ENCODE data around the gene CEP85. TPM values are rescaled to one million over a fixed set of nuclear protein-coding genes. Genes with fewer than 3 reads are reported as not detected.
A peak's percentile ranks its signal among the peaks of the same experiment; 100 is the strongest.

CEP85 gene
- total RNA-seq, 4 donors from 2014 or later, result 8.6 to 73.8 (median 13.6) TPM

DNA sequence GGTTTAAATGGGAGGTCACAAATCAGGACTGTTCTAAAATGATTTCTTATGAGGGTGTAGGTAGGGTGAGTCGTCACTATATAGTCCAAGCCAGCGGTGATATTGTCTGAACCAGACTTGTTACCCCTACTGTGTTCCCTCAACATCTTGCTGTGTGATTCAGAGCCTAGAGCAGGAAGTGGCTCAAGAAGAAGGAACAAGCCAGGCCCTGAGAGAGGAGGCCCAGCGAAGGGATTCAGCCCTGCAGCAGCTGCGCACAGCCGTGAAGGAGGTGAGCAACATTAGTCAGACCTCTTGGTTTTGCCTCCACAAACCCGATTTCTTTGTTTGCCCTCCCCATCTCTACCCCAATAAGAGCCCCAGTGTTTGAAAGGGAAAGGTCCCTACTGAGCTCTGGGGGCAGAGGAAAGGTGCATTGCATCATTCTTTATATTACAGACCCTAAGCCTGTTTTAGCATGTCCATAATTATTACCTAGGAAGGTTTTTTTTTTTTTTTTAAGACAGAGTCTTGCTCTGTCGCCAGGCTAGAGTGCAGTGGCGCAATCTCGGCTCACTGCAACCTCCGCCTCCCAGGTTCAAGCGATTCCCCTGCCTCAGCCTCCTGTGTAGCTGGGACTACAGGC is 40.9 kb downstream of the CEP85 start:
- WGBS, 2 donors (ENCODE audit: low coverage in 1 of 2), result 54 to 73% methylated on average over 7 to 11 of the region's 11 CpGs
- peak; percentile 19 for DNase-seq
- Histone ChIP-seq H3K4me1 (peaks cover 37 to 46% (median 38%) of the 10 kb centered on the region in 4 donors), H3K36me3 (peaks cover 0 to 9% (median 3%) of the 10 kb centered on the region in 4 donors), H3K4me3 (no peak overlapping the region), H3K9me3 (no peaks in the 10 kb centered on the region), H3K27me3 (no peaks in the 10 kb centered on the region), H3K27ac (peak overlapping the region; percentile 93 to 98 (median 96))
- intact Hi-C loops (cut with DNase I; ENCODE audit: low total_unique reads), result no loop called here
- in situ Hi-C loops (cut with MboI; ENCODE audit: low pct_ligation_motif_present in 1 of 4, low pct_unique_long_range_greater_than_20kb in 1 of 4, low sequenced_read_pairs in 3 of 4), result loop anchor here (5.0 to 10.0 kb wide), 3 partner anchors 47 to 52 kb away; no protein-coding TSS in a partner anchor
- no peak for TF ChIP-seq POLR2A (IDR thresholded peaks at IDR 0.05)
- no peak for TF ChIP-seq EP300 (IDR thresholded peaks at IDR 0.05; ENCODE audit: low read depth)
- no peak for TF ChIP-seq POLR2AphosphoS5 (IDR thresholded peaks at IDR 0.05)
- TF ChIP-seq, protein P1, sequence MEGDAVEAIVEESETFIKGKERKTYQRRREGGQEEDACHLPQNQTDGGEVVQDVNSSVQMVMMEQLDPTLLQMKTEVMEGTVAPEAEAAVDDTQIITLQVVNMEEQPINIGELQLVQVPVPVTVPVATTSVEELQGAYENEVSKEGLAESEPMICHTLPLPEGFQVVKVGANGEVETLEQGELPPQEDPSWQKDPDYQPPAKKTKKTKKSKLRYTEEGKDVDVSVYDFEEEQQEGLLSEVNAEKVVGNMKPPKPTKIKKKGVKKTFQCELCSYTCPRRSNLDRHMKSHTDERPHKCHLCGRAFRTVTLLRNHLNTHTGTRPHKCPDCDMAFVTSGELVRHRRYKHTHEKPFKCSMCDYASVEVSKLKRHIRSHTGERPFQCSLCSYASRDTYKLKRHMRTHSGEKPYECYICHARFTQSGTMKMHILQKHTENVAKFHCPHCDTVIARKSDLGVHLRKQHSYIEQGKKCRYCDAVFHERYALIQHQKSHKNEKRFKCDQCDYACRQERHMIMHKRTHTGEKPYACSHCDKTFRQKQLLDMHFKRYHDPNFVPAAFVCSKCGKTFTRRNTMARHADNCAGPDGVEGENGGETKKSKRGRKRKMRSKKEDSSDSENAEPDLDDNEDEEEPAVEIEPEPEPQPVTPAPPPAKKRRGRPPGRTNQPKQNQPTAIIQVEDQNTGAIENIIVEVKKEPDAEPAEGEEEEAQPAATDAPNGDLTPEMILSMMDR (IDR thresholded peaks at IDR 0.05), result no peak

DNA sequence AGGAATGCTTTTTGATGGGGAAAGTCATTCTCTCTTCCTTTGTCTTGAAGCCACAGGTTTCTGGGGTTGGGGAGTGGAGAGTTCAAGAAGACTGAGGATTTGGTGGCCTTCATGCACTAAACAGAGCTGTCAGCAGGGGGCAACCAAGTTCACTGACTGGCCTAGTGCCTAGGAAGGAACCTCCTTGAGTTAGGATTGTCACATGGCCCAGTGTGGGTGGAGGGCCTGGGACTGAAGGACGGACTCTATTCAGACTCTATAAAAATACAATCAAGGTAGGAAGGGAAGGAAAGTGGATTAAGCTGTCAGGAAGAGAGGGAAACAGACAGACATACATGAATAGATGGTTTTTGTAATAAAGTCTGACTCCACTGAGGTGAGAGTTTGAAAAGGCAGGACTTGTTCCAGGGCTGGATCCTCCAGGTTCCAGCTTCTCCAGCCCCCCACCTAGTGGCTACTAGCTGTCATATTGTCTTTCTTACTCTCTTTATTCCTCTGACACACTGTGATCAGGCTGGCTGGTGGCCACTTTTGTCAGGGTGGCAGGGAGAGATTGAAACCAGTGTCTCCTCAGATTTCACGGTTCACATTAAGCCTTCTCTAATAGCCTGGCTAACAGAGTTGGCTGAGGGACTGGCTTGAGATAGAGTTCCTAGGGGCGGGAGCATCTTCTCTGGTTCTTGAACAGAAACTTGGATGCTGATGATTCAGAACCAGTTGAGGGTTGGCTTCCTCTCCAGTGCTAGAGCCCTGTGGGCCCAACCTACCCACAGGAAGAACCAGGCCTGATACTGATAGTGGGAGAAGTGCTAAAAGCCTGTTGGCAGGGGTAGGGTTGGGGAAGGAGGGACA is 41.8 kb downstream of the CEP85 start:
- DNase-seq, result peak; percentile 93
- Histone ChIP-seq H3K9me3 (no peaks in the 10 kb centered on the region), H3K4me3 (no peak overlapping the region), H3K4me1 (peaks cover 37 to 51% (median 43%) of the 10 kb centered on the region in 4 donors), H3K27me3 (no peaks in the 10 kb centered on the region), H3K27ac (peak overlapping the region; percentile 93 to 98 (median 96)), H3K36me3 (peaks cover 0 to 2% (median 0%) of the 10 kb centered on the region in 4 donors)
- intact Hi-C loops (cut with DNase I; ENCODE audit: low total_unique reads), result no loop called here
- 0 to 17% methylated on average over 2 to 3 of the region's 3 CpGs for WGBS, 2 donors (ENCODE audit: low coverage in 1 of 2)
- TF ChIP-seq, protein P1 (IDR thresholded peaks at IDR 0.05), result peak; percentile 83 to 97 (median 86)
- TF ChIP-seq EP300 (IDR thresholded peaks at IDR 0.05; ENCODE audit: low read depth) (no peak), POLR2A (IDR thresholded peaks at IDR 0.05) (peak; percentile 48), POLR2AphosphoS5 (IDR thresholded peaks at IDR 0.05) (peak; percentile 39 to 78 (median 64))
- in situ Hi-C loops (cut with MboI; ENCODE audit: low pct_ligation_motif_present in 1 of 4, low pct_unique_long_range_greater_than_20kb in 1 of 4, low sequenced_read_pairs in 3 of 4), result loop anchor here in 3 of 4 donors (5.0 to 10.0 kb wide), 2 partner anchors 46 to 49 kb away; no protein-coding TSS in a partner anchor

DNA sequence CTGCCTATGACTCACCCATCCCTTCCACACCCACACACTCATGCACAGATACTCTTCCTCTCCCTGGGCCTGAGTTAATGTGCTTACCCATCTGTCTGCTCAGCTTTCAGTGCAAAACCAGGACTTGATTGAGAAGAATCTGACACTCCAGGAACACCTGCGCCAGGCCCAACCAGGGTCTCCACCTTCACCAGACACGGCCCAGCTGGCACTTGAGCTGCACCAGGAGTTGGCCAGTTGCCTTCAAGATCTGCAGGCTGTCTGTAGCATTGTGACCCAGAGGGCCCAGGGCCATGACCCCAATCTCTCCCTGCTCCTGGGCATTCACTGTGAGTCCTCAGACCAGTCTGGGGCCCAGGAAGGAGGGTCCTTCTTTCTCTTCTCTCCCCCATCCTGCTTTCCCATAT is 42.4 kb downstream of the CEP85 start:
- Histone ChIP-seq H3K4me1 (peaks cover 40 to 57% (median 49%) of the 10 kb centered on the region in 4 donors), H3K9me3 (no peaks in the 10 kb centered on the region), H3K4me3 (no peak overlapping the region), H3K27me3 (no peaks in the 10 kb centered on the region), H3K27ac (peak overlapping the region; percentile 93 to 98 (median 96)), H3K36me3 (no peaks in the 10 kb centered on the region)
- in situ Hi-C loops (cut with MboI; ENCODE audit: low pct_ligation_motif_present in 1 of 4, low pct_unique_long_range_greater_than_20kb in 1 of 4, low sequenced_read_pairs in 3 of 4), result loop anchor here in 3 of 4 donors (5.0 to 10.0 kb wide), 2 partner anchors 46 to 48 kb away; no protein-coding TSS in a partner anchor
- 65% methylated on average over 2 of the region's 2 CpGs; no CpG with 5 or more reads in 1 of the 2 donors for WGBS, 2 donors (ENCODE audit: low coverage in 1 of 2)
- no peak for TF ChIP-seq POLR2A (IDR thresholded peaks at IDR 0.05)
- TF ChIP-seq EP300 (IDR thresholded peaks at IDR 0.05; ENCODE audit: low read depth), result no peak
- TF ChIP-seq, protein P1 (IDR thresholded peaks at IDR 0.05), result no peak
- TF ChIP-seq POLR2AphosphoS5 (IDR thresholded peaks at IDR 0.05), result no peak
- DNase-seq, result no peak
- intact Hi-C loops (cut with DNase I; ENCODE audit: low total_unique reads), result no loop called here

DNA sequence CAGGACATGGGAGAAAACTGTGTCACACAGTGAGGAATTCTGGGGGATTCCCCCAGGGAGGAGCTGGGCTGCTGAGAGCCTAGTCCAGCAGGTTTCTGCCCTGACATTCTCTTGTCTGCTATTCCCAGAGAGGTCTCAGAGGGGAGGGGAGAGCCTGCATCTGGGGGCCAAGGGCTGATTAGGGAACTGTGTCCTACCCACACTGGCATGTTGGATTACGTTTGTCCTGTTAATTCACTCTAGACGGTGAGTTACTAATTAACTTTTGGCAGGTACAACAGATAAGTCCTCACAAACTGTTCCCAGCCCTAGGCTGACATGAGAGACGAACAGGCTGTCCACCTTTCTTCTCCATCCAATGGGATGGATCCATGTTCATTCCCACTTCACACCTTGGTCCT is 43.3 kb downstream of the CEP85 start:
- intact Hi-C loops (cut with DNase I; ENCODE audit: low total_unique reads), result no loop called here
- no peaks in the 10 kb centered on the region for H3K36me3 ChIP-seq
- DNase-seq, result peak; percentile 51
- in situ Hi-C loops (cut with MboI; ENCODE audit: low pct_ligation_motif_present in 1 of 4, low pct_unique_long_range_greater_than_20kb in 1 of 4, low sequenced_read_pairs in 3 of 4), result loop anchor here in 3 of 4 donors (5.0 to 10.0 kb wide), 2 partner anchors 45 to 48 kb away; no protein-coding TSS in a partner anchor
- peak in 2 of 3 donors; percentile 54 to 77 for TF ChIP-seq POLR2AphosphoS5 (IDR thresholded peaks at IDR 0.05)
- peak; percentile 66 for TF ChIP-seq POLR2A (IDR thresholded peaks at IDR 0.05)
- TF ChIP-seq EP300 (IDR thresholded peaks at IDR 0.05; ENCODE audit: low read depth), result no peak
- peaks cover 40 to 66% (median 56%) of the 10 kb centered on the region in 4 donors for H3K4me1 ChIP-seq
- WGBS, 2 donors (ENCODE audit: low coverage in 1 of 2), result 60 to 64% methylated on average over 1 to 3 of the region's 3 CpGs
- H3K27me3 ChIP-seq, result no peaks in the 10 kb centered on the region
- peak overlapping the region; percentile 93 to 98 (median 96) for H3K27ac ChIP-seq
- no peak overlapping the region for H3K4me3 ChIP-seq
- H3K9me3 ChIP-seq, result no peaks in the 10 kb centered on the region
